Naive B cell (primary cell): ENCODE results near the gene PSORS1C2. TPM values are rescaled to one million over a fixed set of nuclear protein-coding genes. Genes with fewer than 3 reads are reported as not detected.

Source experiments
- polyA plus RNA-seq, 6 donors: library from polyadenylated mRNA; unstranded; fragments of 300-500 nt; fragmentation: Illumina TruSeq; gene quantifications; one replicate each; pipeline ENCODE4 v1.2.3, GENCODE V29; 2021; ENCODE audit warnings: low read depth in 6 of 6

Gene PSORS1C2
- polyA plus RNA-seq, 6 donors from 2014 or later, result not detected

Other genes starting within 250 kb of the PSORS1C2 start
- gene GTF2H4, start 230.9 kb downstream of the PSORS1C2 start, polyA plus RNA-seq, result 10 to 100 TPM in 3 of 6 donors, 1 to 10 TPM in 3; 7.6 to 11.5 (median 9.6) TPM
- gene VARS2, start 224.8 kb downstream of the PSORS1C2 start, polyA plus RNA-seq, result 10 to 100 TPM in 5 of 6 donors, 1 to 10 TPM in 1; 1.2 to 28.4 (median 19.4) TPM
- gene SFTA2, start 206.9 kb downstream of the PSORS1C2 start, polyA plus RNA-seq, result under 1 TPM in 1 of 6 donors, not detected in 5; 0.38 TPM
- not detected for gene MUCL3, start 198.1 kb downstream of the PSORS1C2 start, polyA plus RNA-seq
- not detected for gene MUC21, start 155.3 kb downstream of the PSORS1C2 start, polyA plus RNA-seq
- not detected for gene MUC22, start 128.6 kb downstream of the PSORS1C2 start, polyA plus RNA-seq
- gene C6orf15, start 26.5 kb downstream of the PSORS1C2 start, polyA plus RNA-seq, result not detected
- not detected for gene PSORS1C1, start 24.3 kb downstream of the PSORS1C2 start, polyA plus RNA-seq
- gene CDSN, start 18.6 kb downstream of the PSORS1C2 start, polyA plus RNA-seq, result not detected
- 1 to 10 TPM; 2.6 to 6.1 (median 4.5) TPM for gene CCHCR1, start 18.7 kb upstream of the PSORS1C2 start, polyA plus RNA-seq
- 10 to 100 TPM in 4 of 6 donors, 1 to 10 TPM in 2; 8.4 to 12.3 (median 11.5) TPM for gene TCF19, start 19.5 kb upstream of the PSORS1C2 start, polyA plus RNA-seq
- gene POU5F1, start 31.6 kb upstream of the PSORS1C2 start, polyA plus RNA-seq, result under 1 TPM in 2 of 6 donors, not detected in 4; 0.25 to 0.40 TPM
- 1,000 to 10,000 TPM in 5 of 6 donors, 100 to 1,000 TPM in 1; 882 to 1,808 (median 1,469) TPM for gene HLA-C, start 133.0 kb upstream of the PSORS1C2 start, polyA plus RNA-seq
- 1,000 to 10,000 TPM; 3,795 to 6,657 (median 6,196) TPM for gene HLA-B, start 218.1 kb upstream of the PSORS1C2 start, polyA plus RNA-seq